Activated naive CD4-positive, alpha-beta T cell treated with anti-CD3 and anti-CD28 coated beads for 36 hours (primary cell): ENCODE measurements around the gene BMP6. TPM values are rescaled to one million over a fixed set of nuclear protein-coding genes. Genes with fewer than 3 reads are reported as not detected.

Experiments used
- CTCF ChIA-PET: fragments of 350-600 bp; sonication (Branson Sonifier 250); formaldehyde crosslinking; loops from one replicate; lab custom pipeline; 2021; ENCODE audit warnings: antibody characterized with exemption; lab: Charles Lee
- DNase-seq: peaks from one replicate; pipeline ENCODE4 v3.0.0-alpha.2; 2020
- H3K27ac Mint-ChIP-seq: one replicate; pipeline ENCODE4 v1.8.0; 2021; ENCODE audit warnings: mild to moderate bottlenecking, mixed read lengths
- H3K27me3 Mint-ChIP-seq: one replicate; pipeline ENCODE4 v1.8.0; 2021; ENCODE audit warnings: low read depth, mixed read lengths
- H3K36me3 Mint-ChIP-seq: one replicate; pipeline ENCODE4 v1.8.0; 2021; ENCODE audit warnings: low read depth, mixed read lengths
- H3K4me1 Mint-ChIP-seq: one replicate; pipeline ENCODE4 v1.8.0; 2021; ENCODE audit warnings: low read depth, mixed read lengths
- H3K4me3 Mint-ChIP-seq: one replicate; pipeline ENCODE4 v1.8.0; 2021; ENCODE audit warnings: mild to moderate bottlenecking, moderate library complexity, mixed read lengths
- H3K9me3 Mint-ChIP-seq: one replicate; pipeline ENCODE4 v1.8.0; 2021; ENCODE audit warnings: mixed read lengths
- intact Hi-C: fragments of 100-400 bp; cut with micrococcal nuclease; formaldehyde crosslinking; loops from one replicate; pipeline ENCODE4 v1.15.1; 2023
- total RNA-seq, 2 experiments: library from RNA; stranded (reverse); gene quantifications; one replicate each; pipeline ENCODE4 v1.2.3, GENCODE V29; 2021

BMP6 gene
- total RNA-seq, 2 experiments from 2014 or later, result 0.32 to 0.36 TPM

GRCh38 chr6:7784706-7785105 is 58.8 kb downstream of the BMP6 start:
- Mint-ChIP-seq H3K27ac (no peak overlapping the region), H3K4me3 (no peak overlapping the region), H3K4me1 (no peaks in the 10 kb centered on the region), H3K36me3 (no peaks in the 10 kb centered on the region), H3K27me3 (peaks cover 18% of the 10 kb centered on the region), H3K9me3 (no peaks in the 10 kb centered on the region)
- no peak for DNase-seq
- intact Hi-C loops, result no loop called here
- CTCF ChIA-PET, result no interaction called here

GRCh38 chr6:7785243-7786035 is 59.5 kb downstream of the BMP6 start:
- Mint-ChIP-seq H3K27me3 (peaks cover 18% of the 10 kb centered on the region), H3K4me3 (no peak overlapping the region), H3K36me3 (no peaks in the 10 kb centered on the region), H3K27ac (no peak overlapping the region), H3K9me3 (no peaks in the 10 kb centered on the region), H3K4me1 (no peaks in the 10 kb centered on the region)
- CTCF ChIA-PET, result no interaction called here
- intact Hi-C loops, result no loop called here
- DNase-seq, result no peak

GRCh38 chr6:7786214-7786661 is 60.3 kb downstream of the BMP6 start:
- Mint-ChIP-seq H3K9me3 (no peaks in the 10 kb centered on the region), H3K36me3 (no peaks in the 10 kb centered on the region), H3K4me1 (no peaks in the 10 kb centered on the region), H3K27me3 (peaks cover 18% of the 10 kb centered on the region), H3K4me3 (no peak overlapping the region), H3K27ac (no peak overlapping the region)
- CTCF ChIA-PET, result no interaction called here
- intact Hi-C loops, result no loop called here
- DNase-seq, result no peak

GRCh38 chr6:7787137-7787608 is 61.3 kb downstream of the BMP6 start:
- no peaks in the 10 kb centered on the region for H3K4me1 Mint-ChIP-seq
- peaks cover 18% of the 10 kb centered on the region for H3K27me3 Mint-ChIP-seq
- intact Hi-C loops, result no loop called here
- no peaks in the 10 kb centered on the region for H3K9me3 Mint-ChIP-seq
- no peak for DNase-seq
- no peaks in the 10 kb centered on the region for H3K36me3 Mint-ChIP-seq
- CTCF ChIA-PET, result no interaction called here
- H3K27ac Mint-ChIP-seq, result no peak overlapping the region
- no peak overlapping the region for H3K4me3 Mint-ChIP-seq

- DNase-seq, result no peak
- Mint-ChIP-seq H3K36me3 (no peaks in the 10 kb centered on the region), H3K27ac (no peak overlapping the region), H3K4me3 (no peak overlapping the region), H3K27me3 (peaks cover 15% of the 10 kb centered on the region), H3K9me3 (no peaks in the 10 kb centered on the region), H3K4me1 (no peaks in the 10 kb centered on the region)
- intact Hi-C loops, result no loop called here
- CTCF ChIA-PET, result no interaction called here
Measured at GRCh38 chr6:7787731-7788130, 61.8 kb downstream of the BMP6 start.

- Mint-ChIP-seq H3K27ac (no peak overlapping the region), H3K4me3 (no peak overlapping the region), H3K36me3 (no peaks in the 10 kb centered on the region), H3K27me3 (peaks cover 21% of the 10 kb centered on the region), H3K9me3 (no peaks in the 10 kb centered on the region), H3K4me1 (no peaks in the 10 kb centered on the region)
- no peak for DNase-seq
- CTCF ChIA-PET, result no interaction called here
- intact Hi-C loops, result no loop called here
Measured at GRCh38 chr6:7794509-7794908, 68.6 kb downstream of the BMP6 start.

GRCh38 chr6:7797386-7797785 is 71.5 kb downstream of the BMP6 start:
- CTCF ChIA-PET, result no interaction called here
- Mint-ChIP-seq H3K27me3 (peaks cover 14% of the 10 kb centered on the region), H3K4me3 (no peak overlapping the region), H3K9me3 (no peaks in the 10 kb centered on the region), H3K36me3 (no peaks in the 10 kb centered on the region), H3K4me1 (no peaks in the 10 kb centered on the region), H3K27ac (no peak overlapping the region)
- DNase-seq, result no peak
- intact Hi-C loops, result no loop called here

GRCh38 chr6:7798751-7799150 is 72.9 kb downstream of the BMP6 start:
- no peak overlapping the region for H3K27ac Mint-ChIP-seq

GRCh38 chr6:7802662-7803061 is 76.8 kb downstream of the BMP6 start:
- no peaks in the 10 kb centered on the region for H3K9me3 Mint-ChIP-seq

More at GRCh38 chr6:7798751-7799150, 72.9 kb downstream of the BMP6 start:
- DNase-seq, result no peak
- Mint-ChIP-seq H3K4me1 (peaks cover 7% of the 10 kb centered on the region), H3K27me3 (peaks cover 16% of the 10 kb centered on the region), H3K36me3 (no peaks in the 10 kb centered on the region), H3K9me3 (no peaks in the 10 kb centered on the region), H3K4me3 (no peak overlapping the region)
- CTCF ChIA-PET, result interaction anchor here (0.6 kb wide), 1 partner anchor 502 kb away, joined by 3 read pairs; no protein-coding TSS in a partner anchor
- intact Hi-C loops, result no loop called here

GRCh38 chr6:7803214-7803613 is 77.3 kb downstream of the BMP6 start:
- Mint-ChIP-seq H3K27me3 (peaks cover 14% of the 10 kb centered on the region), H3K36me3 (no peaks in the 10 kb centered on the region), H3K9me3 (no peaks in the 10 kb centered on the region), H3K27ac (no peak overlapping the region), H3K4me1 (peaks cover 7% of the 10 kb centered on the region), H3K4me3 (no peak overlapping the region)
- DNase-seq, result no peak
- intact Hi-C loops, result no loop called here
- CTCF ChIA-PET, result interaction anchor here (0.6 kb wide), 1 partner anchor 211 kb away, joined by 4 read pairs; no protein-coding TSS in a partner anchor

More at GRCh38 chr6:7802662-7803061, 76.8 kb downstream of the BMP6 start:
- Mint-ChIP-seq H3K4me1 (peaks cover 7% of the 10 kb centered on the region), H3K27ac (no peak overlapping the region), H3K36me3 (no peaks in the 10 kb centered on the region), H3K4me3 (no peak overlapping the region), H3K27me3 (peaks cover 13% of the 10 kb centered on the region)
- DNase-seq, result no peak
- intact Hi-C loops, result no loop called here
- CTCF ChIA-PET, result no interaction called here

- Mint-ChIP-seq H3K4me3 (no peak overlapping the region), H3K27me3 (peaks cover 18% of the 10 kb centered on the region), H3K4me1 (peaks cover 7% of the 10 kb centered on the region), H3K9me3 (no peaks in the 10 kb centered on the region), H3K27ac (no peak overlapping the region), H3K36me3 (no peaks in the 10 kb centered on the region)
- intact Hi-C loops, result no loop called here
- no peak for DNase-seq
- CTCF ChIA-PET, result no interaction called here
Measured at GRCh38 chr6:7805078-7805849, 79.4 kb downstream of the BMP6 start.

- no peak for DNase-seq
- Mint-ChIP-seq H3K9me3 (no peaks in the 10 kb centered on the region), H3K36me3 (no peaks in the 10 kb centered on the region), H3K27me3 (peaks cover 23% of the 10 kb centered on the region), H3K4me3 (no peak overlapping the region), H3K27ac (no peak overlapping the region), H3K4me1 (peaks cover 7% of the 10 kb centered on the region)
- intact Hi-C loops, result no loop called here
- CTCF ChIA-PET, result no interaction called here
Measured at GRCh38 chr6:7805850-7806214, 79.9 kb downstream of the BMP6 start.
